OCI-LY7 (cell line): ENCODE results near the gene PRSS16. TPM values are rescaled to one million over a fixed set of nuclear protein-coding genes. Genes with fewer than 3 reads are reported as not detected.
"Not testable (repeated sequence)": the region's sequence is repeated elsewhere in the genome, so short reads cannot be mapped to it uniquely, and the experiment has no call there.

ENCODE experiments used
- BruUV-seq: library from RNA; stranded (reverse); fragments of 400-500 nt; replicated peaks from 2 replicates; lab custom pipeline; 2021; lab: Mats Ljungman, UMichigan
- CTCF ChIA-PET: fragments of 300-600 bp; sonication (Branson Sonifier 250); formaldehyde crosslinking; loops from one replicate; lab custom pipeline; 2022; ENCODE audit warnings: antibody characterized with exemption; ENCODE audit not compliant: unreplicated experiment; lab: Charles Lee
- POLR2A ChIA-PET: fragments of 300-600 bp; sonication (Branson Sonifier 250); formaldehyde crosslinking; loops from one replicate; lab custom pipeline; 2022; ENCODE audit warnings: antibody characterized with exemption; lab: Charles Lee
- DNase-seq: peaks from one replicate; pipeline ENCODE4 v3.0.0-alpha.2; 2015; ENCODE audit warnings: low spot score
- H2AFZ ChIP-seq: fragments of 200-600 bp; sonication (generic), shearing (Covaris generic); 2 replicates; pipeline ENCODE4 v1.6.1; 2014; ENCODE audit warnings: mild to moderate bottlenecking, antibody characterized with exemption, low read length, moderate library complexity
- H3K27ac ChIP-seq: fragments of 200-600 bp; sonication (generic); 2 replicates; pipeline ENCODE4 v1.5.1; 2014; ENCODE audit warnings: mixed run types, low read depth, mild to moderate bottlenecking, moderate library complexity, low read length, inconsistent platforms; ENCODE audit not compliant: poor library complexity, severe bottlenecking
- H3K36me3 ChIP-seq: fragments of 200-600 bp; sonication (generic); 2 replicates; pipeline ENCODE4 v1.6.1; 2014; ENCODE audit warnings: mild to moderate bottlenecking, antibody characterized with exemption, low read length, moderate library complexity, mixed read lengths; ENCODE audit not compliant: insufficient read depth
- H3K4me1 ChIP-seq: fragments of 200-600 bp; sonication (generic); 2 replicates; pipeline ENCODE4 v1.5.1; 2014; ENCODE audit warnings: mild to moderate bottlenecking, low read length; ENCODE audit not compliant: insufficient read depth, poor library complexity, severe bottlenecking
- H3K4me2 ChIP-seq: fragments of 200-600 bp; sonication (generic); 2 replicates; pipeline ENCODE4 v1.6.1; 2014; ENCODE audit warnings: mild to moderate bottlenecking, low read length
- H3K4me3 ChIP-seq: fragments of 200-600 bp; sonication (generic); 2 replicates; pipeline ENCODE4 v1.5.1; 2014; ENCODE audit warnings: mild to moderate bottlenecking, low read depth, low read length; ENCODE audit not compliant: poor library complexity, severe bottlenecking
- H3K79me2 ChIP-seq: fragments of 200-600 bp; sonication (generic); 2 replicates; pipeline ENCODE4 v1.6.1; 2016; ENCODE audit warnings: low read depth, mild to moderate bottlenecking, low read length, moderate library complexity, mixed read lengths; ENCODE audit not compliant: insufficient read depth
- H3K9me2 ChIP-seq: fragments of 200-600 bp; sonication (generic); 2 replicates; pipeline ENCODE4 v1.6.1; 2016; ENCODE audit warnings: mild to moderate bottlenecking, low read length, mixed read lengths; ENCODE audit not compliant: insufficient read depth
- H3K9me3 ChIP-seq: fragments of 200-600 bp; sonication (generic); 2 replicates; pipeline ENCODE4 v1.6.1; 2014; ENCODE audit warnings: mild to moderate bottlenecking, mixed run types, low read length, mixed read lengths
- H4K20me1 ChIP-seq: fragments of 200-600 bp; sonication (generic); 2 replicates; pipeline ENCODE4 v1.6.1; 2014; ENCODE audit warnings: mild to moderate bottlenecking, antibody characterized with exemption, low read length, moderate library complexity, mixed read lengths; ENCODE audit not compliant: insufficient read depth
- CTCF ChIP-seq: fragments of 200-600 bp; sonication (generic); conservative IDR thresholded peaks from 2 replicates; pipeline ENCODE4 v1.5.1; 2014; ENCODE audit warnings: mild to moderate bottlenecking, antibody characterized with exemption, low read length, moderate library complexity, mixed read lengths
- EZH2phosphoT487 ChIP-seq: fragments of 200-600 bp; sonication (generic); IDR thresholded peaks from 2 replicates; pipeline ENCODE4 v1.6.1; 2018; ENCODE audit warnings: low read depth, borderline replicate concordance, mild to moderate bottlenecking, mixed run types, antibody characterized with exemption, low read length, moderate library complexity, mixed read lengths
- intact Hi-C: fragments of 100-400 bp; cut with micrococcal nuclease; formaldehyde crosslinking; loops from one replicate; pipeline ENCODE4 v1.10.0; 2022; ENCODE audit not compliant: unreplicated experiment
- total RNA-seq, 2 experiments: library from RNA; depleted of rRNA in 1 of 2; stranded (reverse); fragments of >200 nt in 1 of 2; shearing (Covaris generic) in 1 of 2; gene quantifications; 2 replicates each; pipeline ENCODE4 v1.2.3, GENCODE V29; 2014 to 2022

PRSS16 gene
- total RNA-seq, 2 experiments from 2014 or later: 4.6 to 12.0 TPM

DNA sequence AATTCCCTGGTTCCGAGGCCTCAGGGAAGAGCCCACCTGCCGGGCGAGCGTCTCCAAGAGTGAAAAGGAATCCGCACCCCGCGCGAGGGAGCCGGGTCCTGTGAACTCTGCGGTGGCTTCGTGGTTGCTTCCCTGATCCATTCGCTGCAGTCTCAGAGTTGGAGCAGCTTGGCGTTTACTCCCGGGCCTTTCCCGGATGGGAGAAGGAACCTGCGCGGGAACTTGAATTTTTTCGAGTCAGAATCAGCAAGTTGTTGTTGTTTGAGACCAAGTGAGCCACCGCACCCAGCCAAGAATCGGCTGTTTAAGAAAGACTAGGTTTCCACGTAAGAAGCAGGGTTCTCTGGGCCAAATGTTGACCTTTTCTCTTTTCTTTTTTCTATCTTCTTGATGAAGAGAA, 12.9 kb downstream of the PRSS16 start:
- H3K4me2 ChIP-seq: no peak overlapping the region
- H4K20me1 ChIP-seq: no peaks in the 10 kb centered on the region
- H3K9me2 ChIP-seq: no peaks in the 10 kb centered on the region
- TF ChIP-seq CTCF (no peak), EZH2phosphoT487 (no peak)
- BruUV-seq: no TSS peak
- no peak overlapping the region for H3K4me3 ChIP-seq
- H3K79me2 ChIP-seq: no peaks in the 10 kb centered on the region
- DNase-seq: no peak
- intact Hi-C loops: no loop called here
- H3K27ac ChIP-seq: no peak overlapping the region
- no peaks in the 10 kb centered on the region for H3K9me3 ChIP-seq
- no peaks in the 10 kb centered on the region for H3K4me1 ChIP-seq
- CTCF ChIA-PET: no interaction called here
- no peak overlapping the region for H2AFZ ChIP-seq
- POLR2A ChIA-PET: no interaction called here
- H3K36me3 ChIP-seq: no peaks in the 10 kb centered on the region

- Histone ChIP-seq H3K36me3 (no peaks in the 10 kb centered on the region), H3K4me2 (no peak overlapping the region), H3K79me2 (no peaks in the 10 kb centered on the region), H3K4me3 (no peak overlapping the region), H3K9me3 (no peaks in the 10 kb centered on the region), H4K20me1 (no peaks in the 10 kb centered on the region), H2AFZ (no peak overlapping the region), H3K4me1 (no peaks in the 10 kb centered on the region), H3K9me2 (no peaks in the 10 kb centered on the region), H3K27ac (no peak overlapping the region)
- TF ChIP-seq EZH2phosphoT487 (no peak), CTCF (no peak)
- DNase-seq: no peak
- CTCF ChIA-PET: no interaction called here
- intact Hi-C loops: no loop called here
- BruUV-seq: no TSS peak
- POLR2A ChIA-PET: interaction anchor here (0.6 kb wide), 3 partner anchors 18 to 336 kb away, joined by 3 to 5 read pairs (median 3); no protein-coding TSS in a partner anchor
These were observed 13.4 kb downstream of the PRSS16 start for GRCh38 chr6:27260836-27261375.

GRCh38 chr6:27263886-27264285, 16.4 kb downstream of the PRSS16 start:
- Histone ChIP-seq H4K20me1 (no peaks in the 10 kb centered on the region), H3K36me3 (no peaks in the 10 kb centered on the region), H3K79me2 (no peaks in the 10 kb centered on the region), H3K27ac (no peak overlapping the region), H3K4me3 (no peak overlapping the region), H2AFZ (no peak overlapping the region), H3K9me2 (no peaks in the 10 kb centered on the region), H3K4me2 (no peak overlapping the region), H3K9me3 (no peaks in the 10 kb centered on the region), H3K4me1 (no peaks in the 10 kb centered on the region)
- intact Hi-C loops: no loop called here
- ChIA-PET CTCF (no interaction called here), POLR2A (interaction anchor here (0.8 to 1.0 kb wide), 2 partner anchors 22 to 693 kb away, joined by 3 to 4 read pairs; no protein-coding TSS in a partner anchor)
- DNase-seq: no peak
- no TSS peak for BruUV-seq
- TF ChIP-seq EZH2phosphoT487: no peak
- TF ChIP-seq CTCF: no peak

GRCh38 chr6:27267003-27267402, 19.5 kb downstream of the PRSS16 start:
- POLR2A ChIA-PET, H3K4me1 ChIP-seq, H3K4me2 ChIP-seq, H3K27ac ChIP-seq, H3K9me3 ChIP-seq, CTCF ChIA-PET, BruUV-seq, H4K20me1 ChIP-seq, DNase-seq, H3K36me3 ChIP-seq, H3K4me3 ChIP-seq, H2AFZ ChIP-seq, H3K79me2 ChIP-seq, H3K9me2 ChIP-seq: not testable (repeated sequence)
- intact Hi-C loops: loop anchor here (2.0 kb wide), 1 partner anchor 32 kb away; no protein-coding TSS in a partner anchor
